ENCODE measurements around the gene FRMD4B.
A peak's percentile ranks its signal among the peaks of the same experiment; 100 is the strongest.

FRMD4B gene

DNA sequence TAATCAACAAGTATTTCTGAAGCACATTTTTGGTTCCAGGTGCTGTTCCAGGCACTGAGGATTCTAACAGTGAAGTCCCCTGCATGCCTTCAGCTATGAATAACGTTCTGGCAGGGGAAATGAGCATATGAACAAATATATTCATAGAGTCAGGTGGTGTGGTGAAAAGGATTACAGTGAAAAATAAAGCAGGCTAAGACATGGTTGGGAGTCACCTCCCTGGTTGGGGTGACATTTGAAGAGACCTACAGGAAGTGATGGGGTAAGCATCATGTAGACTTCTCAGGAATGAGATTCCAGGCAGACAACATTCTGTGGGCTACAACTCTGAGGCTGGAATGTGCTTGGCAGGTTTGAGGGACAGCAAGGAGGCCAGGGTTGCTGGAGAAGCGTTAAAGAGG, 15.0 kb downstream of the FRMD4B start:
- in situ Hi-C loops (cut with MboI; ENCODE audit: low sequenced_read_pairs, unreplicated experiment), result no loop called here
- no peak for DNase-seq (ENCODE audit: low spot score)

GRCh38 chr3:69370156-69370883, 15.6 kb downstream of the FRMD4B start:
- TF ChIP-seq, protein P1, sequence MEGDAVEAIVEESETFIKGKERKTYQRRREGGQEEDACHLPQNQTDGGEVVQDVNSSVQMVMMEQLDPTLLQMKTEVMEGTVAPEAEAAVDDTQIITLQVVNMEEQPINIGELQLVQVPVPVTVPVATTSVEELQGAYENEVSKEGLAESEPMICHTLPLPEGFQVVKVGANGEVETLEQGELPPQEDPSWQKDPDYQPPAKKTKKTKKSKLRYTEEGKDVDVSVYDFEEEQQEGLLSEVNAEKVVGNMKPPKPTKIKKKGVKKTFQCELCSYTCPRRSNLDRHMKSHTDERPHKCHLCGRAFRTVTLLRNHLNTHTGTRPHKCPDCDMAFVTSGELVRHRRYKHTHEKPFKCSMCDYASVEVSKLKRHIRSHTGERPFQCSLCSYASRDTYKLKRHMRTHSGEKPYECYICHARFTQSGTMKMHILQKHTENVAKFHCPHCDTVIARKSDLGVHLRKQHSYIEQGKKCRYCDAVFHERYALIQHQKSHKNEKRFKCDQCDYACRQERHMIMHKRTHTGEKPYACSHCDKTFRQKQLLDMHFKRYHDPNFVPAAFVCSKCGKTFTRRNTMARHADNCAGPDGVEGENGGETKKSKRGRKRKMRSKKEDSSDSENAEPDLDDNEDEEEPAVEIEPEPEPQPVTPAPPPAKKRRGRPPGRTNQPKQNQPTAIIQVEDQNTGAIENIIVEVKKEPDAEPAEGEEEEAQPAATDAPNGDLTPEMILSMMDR (IDR thresholded peaks at IDR 0.05; ENCODE audit: borderline replicate concordance, control extremely low read depth, extremely low read depth, insufficient read depth, missing control alignments), result no peak
- DNase-seq (ENCODE audit: low spot score), result no peak
- in situ Hi-C loops (cut with MboI; ENCODE audit: low sequenced_read_pairs, unreplicated experiment), result no loop called here

More for the DNA sequence above, 15.0 kb downstream of the FRMD4B start:
- TF ChIP-seq, protein P1 (IDR thresholded peaks at IDR 0.05; ENCODE audit: borderline replicate concordance, control extremely low read depth, extremely low read depth, insufficient read depth, missing control alignments), result no peak

DNA sequence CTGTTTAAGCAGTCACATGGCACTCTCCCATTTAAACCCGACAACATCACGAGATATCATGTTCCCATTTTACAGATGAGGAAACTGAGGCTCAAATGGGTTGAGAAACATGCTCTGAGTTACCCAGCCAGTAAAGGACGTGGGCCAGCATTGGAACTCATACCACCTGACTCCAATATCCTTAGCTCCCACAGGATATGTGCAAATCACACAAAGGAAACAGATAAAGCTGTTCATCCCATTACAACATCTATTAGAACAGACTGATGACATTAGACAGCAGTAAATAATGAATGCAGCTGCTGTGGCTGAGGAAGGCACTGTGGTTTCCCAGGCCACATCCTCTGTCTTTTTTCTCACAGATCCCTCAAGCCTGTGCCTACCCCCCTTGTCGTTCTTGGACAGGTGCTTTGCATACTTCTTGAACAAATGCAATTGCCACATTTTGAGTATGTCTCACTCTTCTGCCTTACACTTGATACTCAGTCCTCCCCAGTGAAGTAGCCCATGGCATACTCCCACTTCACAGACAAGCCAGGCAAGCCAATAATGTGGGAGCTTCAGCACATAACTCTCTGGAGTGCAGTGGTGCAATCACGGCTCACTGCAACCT, 17.7 kb downstream of the FRMD4B start:
- in situ Hi-C loops (cut with MboI; ENCODE audit: low sequenced_read_pairs, unreplicated experiment), result no loop called here
- TF ChIP-seq, protein P1 (IDR thresholded peaks at IDR 0.05; ENCODE audit: borderline replicate concordance, control extremely low read depth, extremely low read depth, insufficient read depth, missing control alignments), result no peak
- peak; percentile 68 for DNase-seq (ENCODE audit: low spot score)

DNA sequence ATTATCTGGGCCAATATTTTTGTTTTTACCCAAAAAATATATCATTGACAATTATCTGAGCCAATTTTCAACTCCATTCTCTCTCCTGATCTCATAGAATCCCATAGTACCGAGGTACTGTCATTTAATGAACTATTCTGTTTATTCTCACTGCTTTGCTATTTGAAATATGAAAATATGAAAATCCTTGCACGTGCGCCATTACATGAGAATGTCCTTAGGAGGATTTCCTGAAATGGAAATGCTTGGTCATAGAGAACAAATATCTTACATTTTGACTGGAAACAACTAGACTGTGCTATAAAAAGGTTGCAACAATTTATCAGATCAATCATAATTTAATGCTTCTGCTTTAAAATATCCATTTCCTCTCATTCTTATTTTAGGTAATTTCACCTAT, 18.3 kb downstream of the FRMD4B start:
- no peak for DNase-seq (ENCODE audit: low spot score)
- in situ Hi-C loops (cut with MboI; ENCODE audit: low sequenced_read_pairs, unreplicated experiment), result no loop called here
- TF ChIP-seq, protein P1 (IDR thresholded peaks at IDR 0.05; ENCODE audit: borderline replicate concordance, control extremely low read depth, extremely low read depth, insufficient read depth, missing control alignments), result no peak

DNA sequence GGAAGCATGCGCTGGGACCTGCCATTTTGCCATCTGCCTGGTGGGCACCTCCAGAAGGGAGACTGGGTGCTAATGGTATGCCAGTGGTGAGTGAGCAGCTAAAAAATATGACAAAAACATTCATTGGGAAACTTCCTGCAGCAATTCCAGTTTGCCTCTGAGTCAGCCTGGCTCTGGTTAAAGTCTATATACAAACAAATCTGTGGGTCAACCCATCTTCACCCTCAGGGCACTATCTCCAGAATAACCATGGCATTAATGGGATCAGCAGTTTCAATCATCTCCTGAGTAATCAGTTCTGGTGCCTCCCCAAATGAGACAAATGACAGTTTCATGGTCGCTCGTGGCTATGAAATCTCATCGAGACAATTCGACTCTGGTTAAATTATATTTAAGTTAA, 21.5 kb downstream of the FRMD4B start:
- DNase-seq (ENCODE audit: low spot score), result no peak
- in situ Hi-C loops (cut with MboI; ENCODE audit: low sequenced_read_pairs, unreplicated experiment), result no loop called here
- TF ChIP-seq, protein P1 (IDR thresholded peaks at IDR 0.05; ENCODE audit: borderline replicate concordance, control extremely low read depth, extremely low read depth, insufficient read depth, missing control alignments), result no peak

- no peak for DNase-seq (ENCODE audit: low spot score)
- in situ Hi-C loops (cut with MboI; ENCODE audit: low sequenced_read_pairs, unreplicated experiment), result no loop called here
- TF ChIP-seq, protein P1 (IDR thresholded peaks at IDR 0.05; ENCODE audit: borderline replicate concordance, control extremely low read depth, extremely low read depth, insufficient read depth, missing control alignments), result no peak
These were observed 25.2 kb downstream of the FRMD4B start for GRCh38 chr3:69360690-69361089.
